TTC549 (cell line): Measurements from ENCODE around the gene A1CF.
"Not testable (repeated sequence)": the region's sequence is repeated elsewhere in the genome, so short reads cannot be mapped to it uniquely, and the experiment has no call there.

Experiments
- FAIRE-seq: peaks from 2 replicates; lab custom pipeline; 2012; peaks lifted over from hg19 to GRCh38; lab: Jason Lieb, UNC

Gene A1CF

DNA sequence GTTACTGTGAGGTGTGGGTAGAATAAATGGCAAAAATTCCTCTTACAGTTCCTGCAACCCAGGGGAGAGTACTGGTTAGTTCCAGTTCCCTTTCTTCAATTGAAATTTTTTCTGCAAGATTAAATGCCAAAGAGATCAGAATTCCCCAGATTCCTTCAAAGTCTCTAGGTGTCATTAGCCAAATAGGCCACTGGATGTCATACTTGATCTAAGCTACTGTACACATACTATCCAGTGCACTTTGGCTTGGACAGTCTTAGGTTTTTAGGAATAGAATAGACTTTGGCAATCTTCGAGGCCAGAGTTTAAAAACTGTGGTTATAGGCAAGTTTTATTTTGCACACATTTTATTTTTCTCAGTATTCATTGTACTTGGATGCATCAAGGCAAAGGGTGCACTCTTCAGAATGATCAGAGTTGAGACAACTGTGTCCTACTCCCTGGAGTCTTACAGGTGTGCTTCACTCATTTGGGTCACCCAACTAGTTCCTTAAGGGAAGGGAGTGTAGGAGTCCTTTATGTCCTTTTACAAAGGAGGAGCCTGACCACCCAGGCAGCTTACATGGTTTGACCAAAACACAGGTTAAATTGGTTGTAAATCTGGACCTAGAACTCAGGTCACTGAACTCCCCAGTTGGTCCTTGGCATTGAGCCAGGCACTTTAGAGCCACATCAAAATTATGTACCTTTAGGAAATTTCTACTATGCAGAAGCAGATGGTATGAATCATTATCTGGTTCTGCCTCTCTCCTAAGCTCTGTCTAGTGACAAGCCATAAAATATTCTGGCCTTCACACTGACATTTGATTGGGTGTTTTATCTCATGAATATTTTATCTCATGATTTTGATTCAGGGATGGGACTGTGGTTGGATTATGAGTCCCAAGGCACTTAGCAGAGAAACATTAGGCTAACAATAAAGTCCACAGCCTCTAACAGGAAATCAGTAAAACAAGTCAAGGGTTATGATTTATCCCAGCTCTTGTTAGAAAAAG is 96.2 kb downstream of the A1CF start:
- FAIRE-seq = no peak

DNA sequence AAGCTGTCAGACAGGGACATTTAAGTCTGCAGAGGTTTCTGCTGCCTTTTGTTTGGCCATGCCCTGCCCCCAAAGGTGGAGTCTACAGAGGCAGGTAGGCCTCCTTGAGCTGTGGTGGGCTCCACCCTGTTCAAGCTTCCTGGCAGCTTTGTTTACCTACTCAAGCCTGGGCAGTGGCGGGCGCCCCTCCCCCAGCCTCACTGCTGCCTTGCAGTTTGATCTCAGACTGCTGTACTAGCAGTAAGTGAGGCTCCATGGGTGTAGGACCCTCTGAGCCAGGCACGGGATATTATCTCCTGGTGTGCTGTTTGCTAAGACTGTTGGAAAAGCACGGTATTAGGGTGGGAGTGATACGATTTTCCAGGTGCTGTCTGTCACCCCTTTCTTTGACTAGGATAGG is 97.5 kb downstream of the A1CF start:
- not testable (repeated sequence) for FAIRE-seq

DNA sequence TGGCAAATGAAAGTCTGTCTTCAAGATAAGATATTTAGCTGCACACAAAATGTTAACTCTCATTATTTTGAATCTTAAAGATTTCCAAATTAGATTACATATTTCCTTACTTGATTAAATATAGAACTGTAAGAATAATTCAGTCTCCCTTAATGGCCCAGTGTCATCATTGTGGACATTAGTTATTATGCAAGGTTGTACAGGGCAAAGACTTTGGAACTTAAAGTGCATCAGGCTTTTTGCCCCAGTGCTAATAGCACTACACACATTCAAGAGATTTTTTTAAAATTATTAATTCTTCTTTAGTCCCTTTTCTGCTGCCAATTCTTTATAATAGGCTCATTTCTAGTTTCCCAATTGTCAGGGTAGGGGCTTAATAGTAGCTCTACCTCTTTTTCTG is 103.4 kb downstream of the A1CF start:
- FAIRE-seq = not testable (repeated sequence)

DNA sequence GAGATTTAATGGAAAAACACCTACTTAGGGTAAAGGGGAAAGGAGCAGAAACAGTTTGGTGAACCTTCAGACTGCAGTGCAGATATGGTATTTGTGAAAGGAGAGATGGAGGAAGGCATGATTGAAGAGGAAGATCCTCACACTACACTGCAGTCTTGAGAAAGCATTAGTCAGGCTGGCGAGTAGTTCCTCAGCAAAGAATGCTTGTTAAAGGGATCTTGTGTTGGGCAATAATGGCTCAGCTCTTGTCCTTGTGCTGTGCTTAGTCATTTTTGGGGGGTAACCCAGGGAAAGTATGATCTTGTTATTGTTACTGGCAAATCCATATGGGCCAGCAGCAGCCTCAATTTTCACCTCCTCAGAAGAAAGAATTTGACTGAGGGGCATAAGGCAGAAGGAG is 105.4 kb downstream of the A1CF start:
- FAIRE-seq = not testable (repeated sequence)

DNA sequence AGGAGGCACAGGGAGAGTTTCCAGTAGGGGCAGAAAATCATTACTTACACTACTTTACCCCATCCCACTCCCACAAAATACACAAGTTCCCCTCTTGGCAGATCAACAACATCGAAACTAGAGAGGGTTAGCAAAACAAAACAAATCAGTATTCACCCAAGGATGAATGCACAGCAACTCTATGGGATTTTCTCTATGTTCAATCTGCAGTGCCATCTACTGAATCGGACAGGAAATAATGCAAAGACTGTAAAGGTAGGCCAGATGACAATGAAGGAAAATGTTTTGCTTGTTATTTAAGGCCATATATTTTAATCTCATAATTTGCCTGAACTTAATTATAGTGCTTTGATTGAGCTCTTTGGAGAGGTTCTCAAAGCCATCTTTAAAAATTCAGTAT is 110.6 kb downstream of the A1CF start:
- FAIRE-seq = not testable (repeated sequence)

DNA sequence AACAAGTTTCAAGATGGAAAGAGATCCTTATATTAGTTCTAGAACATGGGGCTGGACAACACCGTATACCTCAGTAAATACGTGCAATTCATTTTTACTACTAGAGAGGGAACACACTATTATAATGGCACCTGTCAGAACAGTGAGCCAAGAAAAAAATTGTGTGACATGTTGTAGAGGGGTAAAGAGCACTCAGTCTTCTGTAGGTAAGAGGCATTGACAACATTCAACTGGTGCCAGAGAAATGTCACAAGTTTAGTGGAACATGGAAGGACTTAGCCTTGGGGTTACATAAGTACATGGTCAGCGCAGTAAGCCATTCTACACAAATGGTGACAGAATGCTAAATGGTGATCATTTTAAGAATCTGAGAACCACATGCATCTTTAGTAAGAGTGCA is 113.4 kb downstream of the A1CF start:
- FAIRE-seq = not testable (repeated sequence)

DNA sequence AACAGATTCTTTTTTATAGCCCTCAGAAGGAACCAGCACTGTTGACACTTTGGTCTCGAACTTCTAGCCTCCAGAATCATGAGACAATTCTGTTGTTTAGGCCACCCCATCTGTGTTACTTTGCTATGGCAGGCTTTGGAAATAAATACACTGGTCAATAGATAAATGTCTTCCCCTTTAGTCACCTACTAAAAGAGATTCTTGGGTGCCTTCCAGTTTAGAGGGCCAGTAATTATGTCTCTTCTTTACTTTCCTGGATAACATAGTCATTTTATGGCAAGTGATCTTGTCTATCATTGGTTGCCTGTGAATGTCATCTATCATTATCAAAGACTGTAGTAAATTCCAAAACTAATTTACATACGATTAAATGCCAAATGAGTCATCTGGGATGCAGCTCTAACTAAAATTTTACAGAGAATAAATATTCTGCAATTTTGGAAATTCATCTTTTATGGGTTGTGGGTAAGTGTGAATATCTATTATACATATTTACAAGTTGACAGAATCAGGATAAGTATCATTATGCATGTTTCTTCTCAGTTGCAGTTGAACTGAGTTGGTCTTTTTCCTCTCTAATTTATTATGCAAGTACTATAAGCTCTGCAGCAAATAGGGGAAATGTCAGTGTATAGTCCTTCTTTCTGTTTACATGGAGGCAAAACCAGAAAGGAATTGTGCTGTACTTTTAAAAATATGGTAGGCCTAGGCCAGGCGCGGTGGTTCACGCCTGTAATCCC is 118.5 kb downstream of the A1CF start:
- FAIRE-seq = not testable (repeated sequence)
